Smooth muscle cell (in vitro differentiated cells): ENCODE data around the gene SLC22A23. TPM values are rescaled to one million over a fixed set of nuclear protein-coding genes. Genes with fewer than 3 reads are reported as not detected.
A peak's percentile ranks its signal among the peaks of the same experiment; 100 is the strongest.

Experiments used
- DNase-seq: peaks from one replicate; lab custom pipeline; 2025; ENCODE audit not compliant: unreplicated experiment; lab: John Stamatoyannopoulos, UW
- H2AFZ ChIP-seq: fragments of 200-600 bp; sonication (generic); 2 replicates; pipeline ENCODE4 v1.6.0; 2016; ENCODE audit warnings: antibody characterized with exemption, low read depth, mild to moderate bottlenecking
- H3F3A ChIP-seq: fragments of 200-600 bp; sonication (generic); 2 replicates; pipeline ENCODE4 v1.6.0; 2017; ENCODE audit warnings: antibody characterized with exemption, low read depth
- H3K27ac ChIP-seq: fragments of 200-600 bp; sonication (generic); 2 replicates; pipeline ENCODE4 v1.5.1; 2016; ENCODE audit warnings: low read depth, mild to moderate bottlenecking
- H3K27me3 ChIP-seq: fragments of 200-600 bp; sonication (generic); 2 replicates; pipeline ENCODE4 v1.6.1; 2016; ENCODE audit warnings: low read depth, mild to moderate bottlenecking
- H3K36me3 ChIP-seq: fragments of 200-600 bp; sonication (generic); 2 replicates; pipeline ENCODE4 v1.5.1; 2016; ENCODE audit warnings: low read depth
- H3K4me1 ChIP-seq: fragments of 200-600 bp; sonication (generic); 2 replicates; pipeline ENCODE4 v1.5.1; 2016; ENCODE audit warnings: low read depth
- H3K4me2 ChIP-seq: fragments of 200-600 bp; sonication (generic); 2 replicates; pipeline ENCODE4 v1.6.0; 2016; ENCODE audit warnings: mild to moderate bottlenecking
- H3K4me3 ChIP-seq: fragments of 200-600 bp; sonication (generic); 2 replicates; pipeline ENCODE4 v1.5.1; 2016; ENCODE audit warnings: mild to moderate bottlenecking
- H3K79me2 ChIP-seq: fragments of 200-600 bp; sonication (generic); 2 replicates; pipeline ENCODE4 v1.6.0; 2016; ENCODE audit warnings: low read depth, mild to moderate bottlenecking
- H3K9ac ChIP-seq: fragments of 200-600 bp; sonication (generic); 2 replicates; pipeline ENCODE4 v1.6.0; 2016; ENCODE audit warnings: low read depth
- H3K9me3 ChIP-seq: fragments of 200-600 bp; sonication (generic); replicated peaks from 2 replicates; pipeline ENCODE4 v1.5.1; 2016; ENCODE audit warnings: low read depth
- H4K20me1 ChIP-seq: fragments of 200-600 bp; sonication (generic); 2 replicates; pipeline ENCODE4 v1.6.0; 2016; ENCODE audit warnings: low read depth
- CTCF ChIP-seq: fragments of 200-600 bp; sonication (generic); IDR thresholded peaks from 2 replicates; pipeline ENCODE4 v1.5.1; 2017; ENCODE audit warnings: borderline replicate concordance, mild to moderate bottlenecking, antibody characterized with exemption; ENCODE audit not compliant: insufficient read depth, poor library complexity, severe bottlenecking
- WGBS: methylation state at CpG from one replicate; pipeline ENCODE4 v1.1.7; 2016; ENCODE audit warnings: low lambda C conversion rate; 5-methylcytosine and 5-hydroxymethylcytosine counted together
- polyA plus RNA-seq: library from polyadenylated mRNA; unstranded; fragments of >200 nt; fragmentation: Nextera tagmentation; extraction: Ambion mirVana; gene quantifications from 2 replicates; pipeline ENCODE4 v1.2.1, GENCODE V29; 2016
- total RNA-seq: library from RNA; depleted of rRNA; stranded (reverse); fragments of >200 nt; gene quantifications from 2 replicates; pipeline ENCODE4 v1.2.3, GENCODE V29; 2014

The SLC22A23 gene
- total RNA-seq = 3.6 and 3.8 TPM in 2 replicates
- 1.6 and 2.7 TPM in 2 replicates for polyA plus RNA-seq

GRCh38 chr6:3456898-3457709 is at the start of gene SLC22A23:
Gene SLC22A23 (minus strand): TSS chr6:3457050. CDS start chr6:3456559, 491 bp downstream.
- no peak within 1 kb of the TSS for H3K9ac ChIP-seq
- peak within 1 kb of the TSS; percentile 54 for H3K4me3 ChIP-seq
- peaks cover 16% of the 10 kb centered on the region for H3K4me1 ChIP-seq
- no peaks in the 10 kb centered on the region for H4K20me1 ChIP-seq
- peak within 1 kb of the TSS; percentile 92 for H3K4me2 ChIP-seq
- H3K27ac ChIP-seq = no peak within 1 kb of the TSS
- peaks cover 83% of the 10 kb centered on the region for H3K27me3 ChIP-seq
- no peaks in the 10 kb centered on the region for H3K79me2 ChIP-seq
- 2% methylated on average over 37 of the region's 97 CpGs for WGBS
- no peaks in the 10 kb centered on the region for H3F3A ChIP-seq
- no peaks in the 10 kb centered on the region for H3K9me3 ChIP-seq
- no peak for DNase-seq
- H2AFZ ChIP-seq = no peak within 1 kb of the TSS
- peak; percentile 76 for TF ChIP-seq CTCF
- no peaks in the 10 kb centered on the region for H3K36me3 ChIP-seq

GRCh38 chr6:3506200-3506599 is 49.4 kb upstream of the SLC22A23 start:
- Histone ChIP-seq H2AFZ (no peak overlapping the region), H3K4me3 (no peak overlapping the region), H3K27ac (no peak overlapping the region), H3K4me2 (no peak overlapping the region), H3K9me3 (no peaks in the 10 kb centered on the region), H3K4me1 (peaks cover 15% of the 10 kb centered on the region), H3K36me3 (no peaks in the 10 kb centered on the region), H3K9ac (no peak overlapping the region), H3K27me3 (no peaks in the 10 kb centered on the region), H4K20me1 (no peaks in the 10 kb centered on the region), H3K79me2 (no peaks in the 10 kb centered on the region), H3F3A (peaks cover 5% of the 10 kb centered on the region)
- 87% methylated on average over 4 of the region's 4 CpGs for WGBS
- no peak for DNase-seq
- no peak for TF ChIP-seq CTCF

GRCh38 chr6:3504938-3505805 is 48.3 kb upstream of the SLC22A23 start:
- peaks cover 5% of the 10 kb centered on the region for H3F3A ChIP-seq
- WGBS = 90% methylated on average over 13 of the region's 13 CpGs
- TF ChIP-seq CTCF = no peak
- no peak for DNase-seq
- H3K4me3 ChIP-seq = no peak overlapping the region
- H3K79me2 ChIP-seq = no peaks in the 10 kb centered on the region
- no peaks in the 10 kb centered on the region for H3K36me3 ChIP-seq
- peaks cover 16% of the 10 kb centered on the region for H3K4me1 ChIP-seq
- no peak overlapping the region for H3K27ac ChIP-seq
- H3K4me2 ChIP-seq = no peak overlapping the region
- no peaks in the 10 kb centered on the region for H3K27me3 ChIP-seq
- no peak overlapping the region for H3K9ac ChIP-seq
- H2AFZ ChIP-seq = no peak overlapping the region
- no peaks in the 10 kb centered on the region for H4K20me1 ChIP-seq
- no peaks in the 10 kb centered on the region for H3K9me3 ChIP-seq
